Measurements from ENCODE around the gene CDS2.

CDS2 gene

DNA sequence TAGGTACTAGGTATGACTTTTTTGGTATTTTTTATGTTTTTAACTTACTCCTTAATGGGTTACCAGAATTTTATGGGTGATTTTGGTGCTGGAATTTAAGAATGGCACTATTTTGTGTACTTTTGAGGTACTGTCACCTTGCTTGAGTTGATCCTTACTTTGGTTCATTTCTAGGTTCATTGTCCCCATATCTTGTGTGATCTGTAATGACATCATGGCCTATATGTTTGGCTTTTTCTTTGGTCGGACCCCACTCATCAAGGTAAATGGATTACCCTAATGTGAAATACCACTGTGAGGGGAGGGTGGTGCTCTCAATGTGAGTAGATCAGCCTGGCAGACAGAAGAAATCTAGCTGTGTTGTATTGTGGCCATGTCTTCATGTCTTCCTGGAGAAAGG lies 57.9 kb downstream of the CDS2 start:
- H3K9me3 ChIP-seq (ENCODE audit: control insufficient read depth, insufficient read depth, low read depth, low read length): no peaks in the 10 kb centered on the region
- no peak overlapping the region for H3K27ac ChIP-seq (ENCODE audit: extremely low read depth, low read depth, low read length)
- POLR2A ChIA-PET: no interaction called here
- TF ChIP-seq, protein P1, sequence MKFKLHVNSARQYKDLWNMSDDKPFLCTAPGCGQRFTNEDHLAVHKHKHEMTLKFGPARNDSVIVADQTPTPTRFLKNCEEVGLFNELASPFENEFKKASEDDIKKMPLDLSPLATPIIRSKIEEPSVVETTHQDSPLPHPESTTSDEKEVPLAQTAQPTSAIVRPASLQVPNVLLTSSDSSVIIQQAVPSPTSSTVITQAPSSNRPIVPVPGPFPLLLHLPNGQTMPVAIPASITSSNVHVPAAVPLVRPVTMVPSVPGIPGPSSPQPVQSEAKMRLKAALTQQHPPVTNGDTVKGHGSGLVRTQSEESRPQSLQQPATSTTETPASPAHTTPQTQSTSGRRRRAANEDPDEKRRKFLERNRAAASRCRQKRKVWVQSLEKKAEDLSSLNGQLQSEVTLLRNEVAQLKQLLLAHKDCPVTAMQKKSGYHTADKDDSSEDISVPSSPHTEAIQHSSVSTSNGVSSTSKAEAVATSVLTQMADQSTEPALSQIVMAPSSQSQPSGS (tag by site-specific recombination; IDR thresholded peaks at IDR 0.05; ENCODE audit: low read depth): 0 out of 2 replicates have a peak, but pooled peaks have one; percentile 20
- TF ChIP-seq, protein P2, sequence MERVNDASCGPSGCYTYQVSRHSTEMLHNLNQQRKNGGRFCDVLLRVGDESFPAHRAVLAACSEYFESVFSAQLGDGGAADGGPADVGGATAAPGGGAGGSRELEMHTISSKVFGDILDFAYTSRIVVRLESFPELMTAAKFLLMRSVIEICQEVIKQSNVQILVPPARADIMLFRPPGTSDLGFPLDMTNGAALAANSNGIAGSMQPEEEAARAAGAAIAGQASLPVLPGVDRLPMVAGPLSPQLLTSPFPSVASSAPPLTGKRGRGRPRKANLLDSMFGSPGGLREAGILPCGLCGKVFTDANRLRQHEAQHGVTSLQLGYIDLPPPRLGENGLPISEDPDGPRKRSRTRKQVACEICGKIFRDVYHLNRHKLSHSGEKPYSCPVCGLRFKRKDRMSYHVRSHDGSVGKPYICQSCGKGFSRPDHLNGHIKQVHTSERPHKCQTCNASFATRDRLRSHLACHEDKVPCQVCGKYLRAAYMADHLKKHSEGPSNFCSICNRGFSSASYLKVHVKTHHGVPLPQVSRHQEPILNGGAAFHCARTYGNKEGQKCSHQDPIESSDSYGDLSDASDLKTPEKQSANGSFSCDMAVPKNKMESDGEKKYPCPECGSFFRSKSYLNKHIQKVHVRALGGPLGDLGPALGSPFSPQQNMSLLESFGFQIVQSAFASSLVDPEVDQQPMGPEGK (tag by site-specific recombination; IDR thresholded peaks at IDR 0.05): no peak
- TF ChIP-seq ZNF571 (tag by site-specific recombination; IDR thresholded peaks at IDR 0.05) (no peak), ZNF391 (tag by site-specific recombination; IDR thresholded peaks at IDR 0.05; ENCODE audit: borderline replicate concordance, low read depth) (no peak), ZNF16 (tag by site-specific recombination; IDR thresholded peaks at IDR 0.05; ENCODE audit: low read depth) (no peak)
- TF ChIP-seq, protein P3, sequence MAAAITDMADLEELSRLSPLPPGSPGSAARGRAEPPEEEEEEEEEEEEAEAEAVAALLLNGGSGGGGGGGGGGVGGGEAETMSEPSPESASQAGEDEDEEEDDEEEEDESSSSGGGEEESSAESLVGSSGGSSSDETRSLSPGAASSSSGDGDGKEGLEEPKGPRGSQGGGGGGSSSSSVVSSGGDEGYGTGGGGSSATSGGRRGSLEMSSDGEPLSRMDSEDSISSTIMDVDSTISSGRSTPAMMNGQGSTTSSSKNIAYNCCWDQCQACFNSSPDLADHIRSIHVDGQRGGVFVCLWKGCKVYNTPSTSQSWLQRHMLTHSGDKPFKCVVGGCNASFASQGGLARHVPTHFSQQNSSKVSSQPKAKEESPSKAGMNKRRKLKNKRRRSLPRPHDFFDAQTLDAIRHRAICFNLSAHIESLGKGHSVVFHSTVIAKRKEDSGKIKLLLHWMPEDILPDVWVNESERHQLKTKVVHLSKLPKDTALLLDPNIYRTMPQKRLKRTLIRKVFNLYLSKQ (tag by site-specific recombination; IDR thresholded peaks at IDR 0.05; ENCODE audit: borderline replicate concordance): no peak
- TF ChIP-seq, protein P4, sequence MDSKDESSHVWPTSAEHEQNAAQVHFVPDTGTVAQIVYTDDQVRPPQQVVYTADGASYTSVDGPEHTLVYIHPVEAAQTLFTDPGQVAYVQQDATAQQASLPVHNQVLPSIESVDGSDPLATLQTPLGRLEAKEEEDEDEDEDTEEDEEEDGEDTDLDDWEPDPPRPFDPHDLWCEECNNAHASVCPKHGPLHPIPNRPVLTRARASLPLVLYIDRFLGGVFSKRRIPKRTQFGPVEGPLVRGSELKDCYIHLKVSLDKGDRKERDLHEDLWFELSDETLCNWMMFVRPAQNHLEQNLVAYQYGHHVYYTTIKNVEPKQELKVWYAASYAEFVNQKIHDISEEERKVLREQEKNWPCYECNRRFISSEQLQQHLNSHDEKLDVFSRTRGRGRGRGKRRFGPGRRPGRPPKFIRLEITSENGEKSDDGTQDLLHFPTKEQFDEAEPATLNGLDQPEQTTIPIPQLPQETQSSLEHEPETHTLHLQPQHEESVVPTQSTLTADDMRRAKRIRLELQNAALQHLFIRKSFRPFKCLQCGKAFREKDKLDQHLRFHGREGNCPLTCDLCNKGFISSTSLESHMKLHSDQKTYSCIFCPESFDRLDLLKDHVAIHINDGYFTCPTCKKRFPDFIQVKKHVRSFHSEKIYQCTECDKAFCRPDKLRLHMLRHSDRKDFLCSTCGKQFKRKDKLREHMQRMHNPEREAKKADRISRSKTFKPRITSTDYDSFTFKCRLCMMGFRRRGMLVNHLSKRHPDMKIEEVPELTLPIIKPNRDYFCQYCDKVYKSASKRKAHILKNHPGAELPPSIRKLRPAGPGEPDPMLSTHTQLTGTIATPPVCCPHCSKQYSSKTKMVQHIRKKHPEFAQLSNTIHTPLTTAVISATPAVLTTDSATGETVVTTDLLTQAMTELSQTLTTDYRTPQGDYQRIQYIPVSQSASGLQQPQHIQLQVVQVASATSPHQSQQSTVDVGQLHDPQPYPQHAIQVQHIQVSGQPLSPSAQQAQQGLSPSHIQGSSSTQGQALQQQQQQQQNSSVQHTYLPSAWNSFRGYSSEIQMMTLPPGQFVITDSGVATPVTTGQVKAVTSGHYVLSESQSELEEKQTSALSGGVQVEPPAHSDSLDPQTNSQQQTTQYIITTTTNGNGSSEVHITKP (tag by site-specific recombination; IDR thresholded peaks at IDR 0.05): peak; percentile 55
- no peaks in the 10 kb centered on the region for H3K4me1 ChIP-seq (ENCODE audit: control insufficient read depth, insufficient read depth, low read length)
- H3K36me3 ChIP-seq (ENCODE audit: control insufficient read depth in 2 of 2, insufficient read depth in 1 of 2, low read length in 2 of 2): peaks cover 34 to 76% of the 10 kb centered on the region in 2 experiments
- H3K4me3 ChIP-seq (ENCODE audit: low read depth, low read length): no peak overlapping the region
- CTCF ChIA-PET: interaction anchor here (0.5 to 2.0 kb wide), 4 partner anchors 38 to 1001 kb away, joined by 3 to 17 read pairs (median 6); partner anchors contain the start of gene CDS2

DNA sequence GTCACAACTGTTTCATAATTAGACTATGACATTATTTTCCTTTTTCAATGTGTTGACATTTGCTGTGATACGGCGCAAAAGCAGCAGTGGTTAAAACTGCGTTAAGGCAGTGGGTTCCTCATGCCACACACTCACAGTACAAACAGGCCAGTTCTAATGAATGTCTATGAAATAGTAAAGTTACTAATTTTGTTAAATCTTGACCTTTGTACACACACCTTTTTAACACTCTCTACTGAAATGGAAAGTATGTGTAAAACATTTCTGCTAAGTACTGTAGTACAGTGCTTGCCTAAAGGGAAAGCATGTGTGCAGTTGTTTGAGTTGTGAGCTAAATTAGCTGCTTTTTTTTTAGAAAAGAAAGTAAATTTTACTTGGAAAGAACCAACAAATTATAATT lies 60.3 kb downstream of the CDS2 start:
- POLR2A ChIA-PET: interaction anchor here (0.6 to 1.0 kb wide), 2 partner anchors 61 to 66 kb away, joined by 3 read pairs; partner anchors contain the start of gene CDS2
- no peak overlapping the region for H3K4me3 ChIP-seq (ENCODE audit: low read depth, low read length)
- CTCF ChIA-PET: interaction anchor here (0.9 to 10.6 kb wide), 5 partner anchors 18 to 467 kb away, joined by 3 to 160 read pairs (median 7); partner anchors contain the start of gene CDS2
- H3K9me3 ChIP-seq (ENCODE audit: control insufficient read depth, insufficient read depth, low read depth, low read length): no peaks in the 10 kb centered on the region
- TF ChIP-seq ZNF169 (tag by site-specific recombination; IDR thresholded peaks at IDR 0.05): no peak
- no peak for TF ChIP-seq ZNF837 (tag by site-specific recombination; IDR thresholded peaks at IDR 0.05)
- TF ChIP-seq, protein P5, sequence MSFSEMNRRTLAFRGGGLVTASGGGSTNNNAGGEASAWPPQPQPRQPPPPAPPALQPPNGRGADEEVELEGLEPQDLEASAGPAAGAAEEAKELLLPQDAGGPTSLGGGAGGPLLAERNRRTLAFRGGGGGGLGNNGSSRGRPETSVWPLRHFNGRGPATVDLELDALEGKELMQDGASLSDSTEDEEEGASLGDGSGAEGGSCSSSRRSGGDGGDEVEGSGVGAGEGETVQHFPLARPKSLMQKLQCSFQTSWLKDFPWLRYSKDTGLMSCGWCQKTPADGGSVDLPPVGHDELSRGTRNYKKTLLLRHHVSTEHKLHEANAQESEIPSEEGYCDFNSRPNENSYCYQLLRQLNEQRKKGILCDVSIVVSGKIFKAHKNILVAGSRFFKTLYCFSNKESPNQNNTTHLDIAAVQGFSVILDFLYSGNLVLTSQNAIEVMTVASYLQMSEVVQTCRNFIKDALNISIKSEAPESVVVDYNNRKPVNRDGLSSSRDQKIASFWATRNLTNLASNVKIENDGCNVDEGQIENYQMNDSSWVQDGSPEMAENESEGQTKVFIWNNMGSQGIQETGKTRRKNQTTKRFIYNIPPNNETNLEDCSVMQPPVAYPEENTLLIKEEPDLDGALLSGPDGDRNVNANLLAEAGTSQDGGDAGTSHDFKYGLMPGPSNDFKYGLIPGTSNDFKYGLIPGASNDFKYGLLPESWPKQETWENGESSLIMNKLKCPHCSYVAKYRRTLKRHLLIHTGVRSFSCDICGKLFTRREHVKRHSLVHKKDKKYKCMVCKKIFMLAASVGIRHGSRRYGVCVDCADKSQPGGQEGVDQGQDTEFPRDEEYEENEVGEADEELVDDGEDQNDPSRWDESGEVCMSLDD (tag by site-specific recombination; IDR thresholded peaks at IDR 0.05): no peak
- TF ChIP-seq EGR2 (tag by site-specific recombination; IDR thresholded peaks at IDR 0.05; ENCODE audit: low read depth): no peak
- TF ChIP-seq ZNF624 (tag by site-specific recombination; IDR thresholded peaks at IDR 0.05): no peak
- TF ChIP-seq ZNF266 (tag by site-specific recombination; IDR thresholded peaks at IDR 0.05; ENCODE audit: low read depth): no peak
- no peak for TF ChIP-seq ZNF175 (tag by site-specific recombination; IDR thresholded peaks at IDR 0.05)
- TF ChIP-seq, protein P6, sequence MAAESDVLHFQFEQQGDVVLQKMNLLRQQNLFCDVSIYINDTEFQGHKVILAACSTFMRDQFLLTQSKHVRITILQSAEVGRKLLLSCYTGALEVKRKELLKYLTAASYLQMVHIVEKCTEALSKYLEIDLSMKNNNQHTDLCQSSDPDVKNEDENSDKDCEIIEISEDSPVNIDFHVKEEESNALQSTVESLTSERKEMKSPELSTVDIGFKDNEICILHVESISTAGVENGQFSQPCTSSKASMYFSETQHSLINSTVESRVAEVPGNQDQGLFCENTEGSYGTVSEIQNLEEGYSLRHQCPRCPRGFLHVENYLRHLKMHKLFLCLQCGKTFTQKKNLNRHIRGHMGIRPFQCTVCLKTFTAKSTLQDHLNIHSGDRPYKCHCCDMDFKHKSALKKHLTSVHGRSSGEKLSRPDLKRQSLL (tag by site-specific recombination; IDR thresholded peaks at IDR 0.05): no peak
- no peak for TF ChIP-seq OSR2 (tag by site-specific recombination; IDR thresholded peaks at IDR 0.05)
- H3K36me3 ChIP-seq (ENCODE audit: control insufficient read depth in 2 of 2, insufficient read depth in 1 of 2, low read length in 2 of 2): peaks cover 43 to 81% of the 10 kb centered on the region in 2 experiments
- H3K4me1 ChIP-seq (ENCODE audit: control insufficient read depth, insufficient read depth, low read length): no peaks in the 10 kb centered on the region
- H3K27ac ChIP-seq (ENCODE audit: extremely low read depth, low read depth, low read length): no peak overlapping the region

Data from HEK293 (cell line).